Panc1 (cell line): Measurements from ENCODE around the gene MYT1. TPM values are rescaled to one million over a fixed set of nuclear protein-coding genes. Genes with fewer than 3 reads are reported as not detected.

Experiments used
- ATAC-seq: fragments of 200-7000 bp; cut with Tn5 transposase; 2 replicates; pipeline ENCODE4 v1.9.1; 2020; ENCODE audit warnings: mild to moderate bottlenecking, moderate library complexity
- BruUV-seq: library from RNA; stranded (reverse); fragments of 400-500 nt; replicated peaks from 2 replicates; lab custom pipeline; 2021; lab: Mats Ljungman, UMichigan
- CTCF ChIA-PET: fragments of 300-600 bp; sonication (Branson Sonifier 250); formaldehyde crosslinking; loops from one replicate; lab custom pipeline; 2022; ENCODE audit warnings: antibody characterized with exemption; lab: Charles Lee
- POLR2A ChIA-PET: fragments of 300-600 bp; sonication (Branson Sonifier 250); formaldehyde crosslinking; loops from one replicate; lab custom pipeline; 2022; ENCODE audit warnings: antibody characterized with exemption; lab: Charles Lee
- DNase-seq: peaks from one replicate; pipeline ENCODE4 v3.0.0-alpha.2; 2010; ENCODE audit warnings: low read depth, low spot score
- H3K27ac ChIP-seq: 2 replicates; pipeline ENCODE4 v1.5.1; 2011; ENCODE audit warnings: mild to moderate bottlenecking, low read length, inconsistent platforms
- H3K27me3 ChIP-seq: fragments of 200-500 bp; sonication (Bioruptor generic); 2 replicates; pipeline ENCODE4 v1.6.0; 2014; ENCODE audit warnings: low read length, inconsistent platforms; ENCODE audit not compliant: control insufficient read depth, insufficient read depth
- H3K36me3 ChIP-seq: fragments of 200-500 bp; sonication (Bioruptor generic); 2 replicates; pipeline ENCODE4 v1.5.1; 2014; ENCODE audit warnings: inconsistent platforms, mild to moderate bottlenecking, low read length, moderate library complexity; ENCODE audit not compliant: control insufficient read depth, insufficient read depth
- H3K4me1 ChIP-seq: 2 replicates; pipeline ENCODE4 v1.5.1; 2011; ENCODE audit warnings: inconsistent platforms, mild to moderate bottlenecking, low read length, moderate library complexity; ENCODE audit not compliant: control insufficient read depth, insufficient read depth
- H3K4me3 ChIP-seq, 2 experiments: 2 replicates each; pipeline ENCODE4 v1.5.1; 2011 to 2012; ENCODE audit warnings: low read depth in 2 of 2, low read length in 2 of 2, mild to moderate bottlenecking in 2 of 2, inconsistent platforms in 1 of 2, moderate library complexity in 1 of 2
- H3K9me3 ChIP-seq: fragments of 200-500 bp; sonication (Bioruptor generic); 2 replicates; pipeline ENCODE4 v1.5.1; 2014; ENCODE audit warnings: low read depth, mild to moderate bottlenecking, inconsistent platforms, low read length, moderate library complexity; ENCODE audit not compliant: control insufficient read depth, insufficient read depth
- POLR2AphosphoS5 ChIP-seq: IDR thresholded peaks from 2 replicates; pipeline ENCODE4 v1.6.1; 2012; ENCODE audit warnings: mild to moderate bottlenecking, low read depth, low read length, moderate library complexity
- SIN3A ChIP-seq: IDR thresholded peaks from 2 replicates; pipeline ENCODE4 v1.6.1; 2012; ENCODE audit warnings: low read depth, mild to moderate bottlenecking, low read length, moderate library complexity, borderline replicate concordance; ENCODE audit not compliant: insufficient read depth
- TCF7L2 ChIP-seq: IDR thresholded peaks from 2 replicates; pipeline ENCODE4 v1.6.1; 2011; ENCODE audit warnings: mild to moderate bottlenecking, low read depth, low read length, inconsistent platforms
- in situ Hi-C: cut with HindIII; loops from 2 replicates; pipeline ENCODE4 v1.10.0; 2016; ENCODE audit warnings: low sequenced_read_pairs, low pct_unique_long_range_greater_than_20kb
- intact Hi-C: fragments of 100-400 bp; cut with micrococcal nuclease; formaldehyde crosslinking; loops from one replicate; pipeline ENCODE4 v1.10.0; 2022; ENCODE audit not compliant: unreplicated experiment
- total RNA-seq: library from RNA; stranded (reverse); gene quantifications from one replicate; pipeline ENCODE4 v1.2.1, GENCODE V29; 2021; ENCODE audit not compliant: unreplicated experiment
- TF ChIP-seq, protein P1 (sequence below), 2 experiments: IDR thresholded peaks; 2 replicates each; pipeline ENCODE4 v1.6.1; 2011 to 2012; ENCODE audit warnings: low read depth in 2 of 2, control low read depth in 1 of 2, low read length in 1 of 2, mild to moderate bottlenecking in 1 of 2, moderate library complexity in 1 of 2; ENCODE audit not compliant: insufficient read depth in 1 of 2
- TF ChIP-seq, protein P2 (sequence below): fragments of 450-650 bp; IDR thresholded peaks from 2 replicates; pipeline ENCODE4 v1.5.1; 2017; ENCODE audit warnings: mild to moderate bottlenecking

Gene MYT1
- total RNA-seq, 1 experiment from 2014 or later = 0.41 TPM

DNA sequence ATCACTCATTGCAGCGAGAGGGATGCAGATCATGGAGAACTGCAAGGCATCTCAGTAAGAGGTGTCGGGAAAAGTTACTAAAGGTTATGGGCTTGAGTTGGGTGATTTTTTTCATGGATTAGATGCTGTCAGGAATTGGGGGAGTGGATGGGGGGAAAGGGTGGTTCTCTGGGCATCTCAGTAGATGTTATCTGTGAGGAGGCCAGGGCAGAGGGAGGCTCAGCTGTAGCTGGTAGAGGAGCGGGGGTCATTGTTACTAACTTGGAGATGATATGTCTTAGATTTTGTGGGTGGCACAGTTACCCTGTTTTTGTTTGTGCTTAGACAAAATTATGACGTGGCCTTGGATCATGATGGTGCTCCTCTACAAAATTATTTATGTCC lies 88.7 kb downstream of the MYT1 start:
- ChIA-PET CTCF (no interaction called here), POLR2A (no interaction called here)
- H3K27me3 ChIP-seq = peaks cover 8% of the 10 kb centered on the region; the same call in 1 of the 2 replicates
- intact Hi-C loops (no loop called here), in situ Hi-C loops (no loop called here)
- H3K27ac ChIP-seq = no peak overlapping the region
- no peak for TF ChIP-seq SIN3A
- TF ChIP-seq POLR2AphosphoS5 = no peak
- TF ChIP-seq, protein P1, sequence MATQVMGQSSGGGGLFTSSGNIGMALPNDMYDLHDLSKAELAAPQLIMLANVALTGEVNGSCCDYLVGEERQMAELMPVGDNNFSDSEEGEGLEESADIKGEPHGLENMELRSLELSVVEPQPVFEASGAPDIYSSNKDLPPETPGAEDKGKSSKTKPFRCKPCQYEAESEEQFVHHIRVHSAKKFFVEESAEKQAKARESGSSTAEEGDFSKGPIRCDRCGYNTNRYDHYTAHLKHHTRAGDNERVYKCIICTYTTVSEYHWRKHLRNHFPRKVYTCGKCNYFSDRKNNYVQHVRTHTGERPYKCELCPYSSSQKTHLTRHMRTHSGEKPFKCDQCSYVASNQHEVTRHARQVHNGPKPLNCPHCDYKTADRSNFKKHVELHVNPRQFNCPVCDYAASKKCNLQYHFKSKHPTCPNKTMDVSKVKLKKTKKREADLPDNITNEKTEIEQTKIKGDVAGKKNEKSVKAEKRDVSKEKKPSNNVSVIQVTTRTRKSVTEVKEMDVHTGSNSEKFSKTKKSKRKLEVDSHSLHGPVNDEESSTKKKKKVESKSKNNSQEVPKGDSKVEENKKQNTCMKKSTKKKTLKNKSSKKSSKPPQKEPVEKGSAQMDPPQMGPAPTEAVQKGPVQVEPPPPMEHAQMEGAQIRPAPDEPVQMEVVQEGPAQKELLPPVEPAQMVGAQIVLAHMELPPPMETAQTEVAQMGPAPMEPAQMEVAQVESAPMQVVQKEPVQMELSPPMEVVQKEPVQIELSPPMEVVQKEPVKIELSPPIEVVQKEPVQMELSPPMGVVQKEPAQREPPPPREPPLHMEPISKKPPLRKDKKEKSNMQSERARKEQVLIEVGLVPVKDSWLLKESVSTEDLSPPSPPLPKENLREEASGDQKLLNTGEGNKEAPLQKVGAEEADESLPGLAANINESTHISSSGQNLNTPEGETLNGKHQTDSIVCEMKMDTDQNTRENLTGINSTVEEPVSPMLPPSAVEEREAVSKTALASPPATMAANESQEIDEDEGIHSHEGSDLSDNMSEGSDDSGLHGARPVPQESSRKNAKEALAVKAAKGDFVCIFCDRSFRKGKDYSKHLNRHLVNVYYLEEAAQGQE (IDR thresholded peaks at IDR 0.05; ENCODE audit: insufficient read depth in 1 of 2, low read depth in 2 of 2, low read length in 1 of 2) = no peak
- TF ChIP-seq, protein P2, sequence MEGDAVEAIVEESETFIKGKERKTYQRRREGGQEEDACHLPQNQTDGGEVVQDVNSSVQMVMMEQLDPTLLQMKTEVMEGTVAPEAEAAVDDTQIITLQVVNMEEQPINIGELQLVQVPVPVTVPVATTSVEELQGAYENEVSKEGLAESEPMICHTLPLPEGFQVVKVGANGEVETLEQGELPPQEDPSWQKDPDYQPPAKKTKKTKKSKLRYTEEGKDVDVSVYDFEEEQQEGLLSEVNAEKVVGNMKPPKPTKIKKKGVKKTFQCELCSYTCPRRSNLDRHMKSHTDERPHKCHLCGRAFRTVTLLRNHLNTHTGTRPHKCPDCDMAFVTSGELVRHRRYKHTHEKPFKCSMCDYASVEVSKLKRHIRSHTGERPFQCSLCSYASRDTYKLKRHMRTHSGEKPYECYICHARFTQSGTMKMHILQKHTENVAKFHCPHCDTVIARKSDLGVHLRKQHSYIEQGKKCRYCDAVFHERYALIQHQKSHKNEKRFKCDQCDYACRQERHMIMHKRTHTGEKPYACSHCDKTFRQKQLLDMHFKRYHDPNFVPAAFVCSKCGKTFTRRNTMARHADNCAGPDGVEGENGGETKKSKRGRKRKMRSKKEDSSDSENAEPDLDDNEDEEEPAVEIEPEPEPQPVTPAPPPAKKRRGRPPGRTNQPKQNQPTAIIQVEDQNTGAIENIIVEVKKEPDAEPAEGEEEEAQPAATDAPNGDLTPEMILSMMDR = no peak
- TF ChIP-seq TCF7L2 = no peak
- H3K4me3 ChIP-seq = no peak overlapping the region
- peaks cover 3% of the 10 kb centered on the region; the same call in 1 of the 2 replicates for H3K36me3 ChIP-seq
- BruUV-seq = no TSS peak
- ATAC-seq (no peak), DNase-seq (no peak)
- H3K4me1 ChIP-seq = peaks cover 11% of the 10 kb centered on the region
- H3K9me3 ChIP-seq = no peaks in the 10 kb centered on the region

DNA sequence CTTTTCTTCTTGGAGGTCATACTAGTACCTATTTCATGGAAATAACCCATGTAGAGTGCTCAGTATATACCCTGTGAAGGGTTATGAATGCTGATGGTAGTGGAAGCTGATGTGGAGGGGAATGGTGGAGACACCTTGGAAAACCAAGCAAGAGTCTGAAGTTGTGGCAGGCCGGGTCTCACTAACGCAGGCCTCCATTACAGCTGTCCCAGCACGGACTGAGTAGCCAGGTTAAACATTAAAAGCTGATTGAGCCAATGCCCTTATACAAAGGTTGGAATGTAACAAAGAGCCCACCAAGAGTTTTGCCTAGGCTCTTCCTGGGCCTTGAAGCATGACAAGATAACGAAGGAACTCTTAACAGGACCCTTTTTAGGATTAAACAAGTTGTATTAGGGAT lies 89.2 kb downstream of the MYT1 start:
- TF ChIP-seq POLR2AphosphoS5 = no peak
- TF ChIP-seq, protein P2 = no peak
- no peak for TF ChIP-seq TCF7L2
- TF ChIP-seq, protein P1 (IDR thresholded peaks at IDR 0.05; ENCODE audit: insufficient read depth in 1 of 2, low read depth in 2 of 2, low read length in 1 of 2) = no peak
- TF ChIP-seq SIN3A = no peak
- in situ Hi-C loops = no loop called here
- ATAC-seq (no peak), DNase-seq (no peak)
- no TSS peak for BruUV-seq
- H3K4me3 ChIP-seq = no peak overlapping the region
- H3K27me3 ChIP-seq = peaks cover 8% of the 10 kb centered on the region; the same call in 1 of the 2 replicates
- ChIA-PET CTCF (no interaction called here), POLR2A (no interaction called here)
- no peaks in the 10 kb centered on the region for H3K9me3 ChIP-seq
- H3K4me1 ChIP-seq = peaks cover 11% of the 10 kb centered on the region
- H3K27ac ChIP-seq = no peak overlapping the region
- H3K36me3 ChIP-seq = peaks cover 3% of the 10 kb centered on the region; the same call in 1 of the 2 replicates
- intact Hi-C loops = no loop called here
